GM18517 (cell line): Measurements from ENCODE around the gene SHD.

Source experiments
- ATAC-seq: cut with Tn5 transposase; IDR thresholded peaks from one replicate; pipeline ENCODE4 v1.9.1; 2021; ENCODE audit warnings: mild to moderate bottlenecking, moderate library complexity; ENCODE audit not compliant: unreplicated experiment

Gene SHD

DNA sequence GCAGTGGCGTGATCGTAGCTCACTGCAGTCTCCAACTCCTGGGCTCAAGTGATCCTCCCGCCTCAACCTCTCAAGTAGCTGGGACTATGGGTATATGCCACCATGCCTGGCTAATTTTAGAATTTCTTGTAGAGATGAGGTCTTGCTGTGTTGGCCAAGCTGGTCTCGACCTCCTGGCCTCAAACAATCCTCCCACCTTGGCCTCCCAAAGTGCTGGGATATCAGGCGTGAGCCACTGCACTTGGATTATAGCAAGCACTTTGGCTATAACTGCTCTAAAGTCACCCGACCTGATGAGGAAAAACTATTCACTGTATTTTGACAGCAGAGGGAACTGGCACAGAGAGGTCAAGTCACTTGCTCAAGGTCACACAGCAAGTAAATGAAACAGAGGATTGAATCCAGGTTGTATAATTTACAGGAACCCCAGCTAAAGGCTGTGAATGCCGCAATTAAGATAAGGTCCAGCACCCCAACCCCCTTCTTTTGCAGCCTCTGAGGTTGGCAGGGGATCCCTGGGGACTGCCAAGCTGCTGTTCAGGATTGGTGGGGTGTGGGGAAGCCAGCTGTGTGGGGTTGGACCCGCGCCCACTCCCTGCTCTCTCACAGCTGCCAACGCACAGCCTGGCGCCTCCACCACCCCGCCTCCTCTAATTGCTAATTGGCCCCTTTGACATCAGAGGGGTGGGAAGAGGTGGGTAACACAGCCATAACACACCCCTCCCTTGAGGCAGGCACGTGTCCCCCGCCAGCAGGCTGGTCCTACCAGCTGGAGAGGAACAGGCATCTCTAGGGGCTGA, 17.1 kb downstream of the SHD start:
- ATAC-seq: no peak

GRCh38 chr19:4297901-4298809, 19.1 kb downstream of the SHD start:
- ATAC-seq: no peak

- no peak for ATAC-seq
Measured at GRCh38 chr19:4298810-4299550, 19.9 kb downstream of the SHD start.

DNA sequence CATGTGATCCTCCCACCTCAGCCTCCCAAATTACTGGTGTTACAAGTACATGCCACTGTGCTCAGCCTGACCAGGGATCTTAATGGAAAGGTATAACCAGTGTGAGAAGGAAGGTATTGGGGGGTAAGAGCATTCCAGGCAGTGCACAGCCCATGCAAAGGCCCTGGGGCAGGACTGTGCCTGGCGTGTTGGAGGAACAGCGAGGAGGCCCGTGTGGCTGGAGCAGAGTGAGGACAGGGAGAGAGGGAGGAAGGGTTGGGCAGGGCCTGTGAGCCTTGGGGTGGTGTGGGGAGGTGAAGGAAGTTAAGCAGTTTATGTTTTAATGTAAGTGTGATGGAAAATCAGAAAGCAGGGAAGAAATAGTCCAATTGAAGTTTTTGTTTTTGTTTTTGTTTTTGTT, 21.5 kb downstream of the SHD start:
- ATAC-seq: no peak

- ATAC-seq: no peak
Measured at GRCh38 chr19:4301590-4302242, 22.6 kb downstream of the SHD start.

- no peak for ATAC-seq
Measured at GRCh38 chr19:4302243-4302640, 23.2 kb downstream of the SHD start, which contains the start of gene TMIGD2. TMIGD2 (minus strand) TSS chr19:4302389; CDS start chr19:4302385, 4 bp downstream.

DNA sequence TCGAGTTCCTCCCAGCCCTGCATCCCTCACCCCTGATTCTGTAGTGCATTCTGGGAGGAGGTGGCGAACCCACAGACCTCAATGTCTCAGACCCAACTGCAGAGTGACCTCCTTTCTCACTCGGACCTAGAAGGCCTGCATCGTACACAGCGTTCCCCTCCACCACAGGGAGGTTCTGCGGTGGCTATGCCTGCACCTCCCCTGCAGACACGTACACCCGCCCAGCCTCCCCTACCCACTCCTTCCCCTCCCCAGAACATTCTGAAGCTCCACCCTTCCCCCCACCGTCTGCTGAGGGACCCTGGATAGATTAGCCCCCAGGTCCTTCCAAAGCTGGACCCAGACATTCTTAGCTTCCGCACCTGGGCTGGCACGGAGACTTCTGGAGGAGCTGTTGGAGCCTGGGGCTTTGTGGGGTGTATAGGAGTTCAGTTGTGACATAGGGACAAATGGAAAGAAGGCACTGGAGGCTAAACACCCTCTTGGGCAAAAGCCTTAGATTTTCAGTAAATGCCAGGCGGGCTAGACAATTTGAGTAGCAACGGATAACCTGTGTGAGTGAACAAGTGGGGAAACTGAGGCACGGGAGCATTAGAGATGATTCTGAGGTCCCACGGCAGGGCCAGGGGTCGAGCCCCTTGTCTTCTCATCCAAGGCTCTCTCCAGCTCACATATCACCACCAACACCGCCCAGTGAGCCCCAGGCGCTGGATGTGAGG, 24.9 kb downstream of the SHD start:
- no peak for ATAC-seq

DNA sequence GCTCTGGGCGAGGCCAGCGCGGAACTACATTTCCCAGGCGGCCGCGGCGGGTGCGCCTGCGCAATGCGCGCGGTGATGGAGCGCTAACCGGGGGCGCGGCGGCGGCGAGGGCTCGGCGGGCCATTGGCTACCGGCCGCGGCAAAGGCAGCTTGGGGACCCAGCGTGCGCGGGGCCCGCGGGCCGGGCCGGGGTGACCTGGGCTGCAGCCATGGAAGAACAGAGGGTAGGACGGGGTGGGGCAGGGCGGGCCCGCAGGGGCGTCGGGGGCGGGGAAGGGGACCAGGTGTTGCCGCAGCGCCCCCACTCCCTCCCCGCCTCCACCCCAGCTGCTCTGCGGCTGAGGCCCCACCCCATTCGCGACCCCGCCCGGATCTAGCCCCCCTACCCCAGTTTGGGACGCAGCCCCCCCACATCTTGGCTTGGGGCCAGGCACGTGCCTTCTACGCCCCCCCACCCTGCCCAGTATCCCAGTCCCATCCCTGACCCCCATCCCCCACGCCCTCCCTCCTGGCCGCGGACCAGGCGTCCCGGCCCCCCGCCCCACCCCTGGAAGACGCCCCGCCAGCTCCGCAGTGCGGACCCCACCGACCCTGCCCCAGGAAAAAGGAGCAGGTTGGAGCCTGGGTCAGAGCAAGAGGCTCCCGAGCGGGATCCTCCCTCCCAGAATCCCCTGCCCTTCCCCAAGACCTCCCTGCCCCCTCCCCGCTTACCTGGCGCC, 25.6 kb downstream of the SHD start, which contains the start of gene FSD1:
Gene FSD1, plus strand, starts transcription at position 61 of the 719 bp plus-strand sequence. Its CDS starts 149 bp downstream, at position 210.
- ATAC-seq: no peak

DNA sequence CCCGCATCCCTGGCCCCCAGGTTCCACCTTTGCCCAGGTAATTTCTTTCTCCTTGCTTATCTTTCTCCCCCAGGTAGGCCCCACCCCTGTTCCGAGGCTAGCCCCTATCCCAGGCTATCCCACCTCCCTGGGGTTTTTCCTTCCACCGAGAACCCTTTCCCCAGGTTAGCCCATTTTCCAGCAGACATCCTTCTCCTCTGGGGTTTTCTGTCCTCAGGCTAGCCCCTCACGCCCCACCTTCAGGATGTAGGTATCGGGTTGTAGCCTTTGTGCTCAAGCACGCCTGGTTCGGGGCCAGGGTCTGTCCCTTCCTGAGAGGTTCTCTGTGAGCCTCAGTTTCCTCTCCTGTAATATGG, 26.2 kb downstream of the SHD start:
- no peak for ATAC-seq

DNA sequence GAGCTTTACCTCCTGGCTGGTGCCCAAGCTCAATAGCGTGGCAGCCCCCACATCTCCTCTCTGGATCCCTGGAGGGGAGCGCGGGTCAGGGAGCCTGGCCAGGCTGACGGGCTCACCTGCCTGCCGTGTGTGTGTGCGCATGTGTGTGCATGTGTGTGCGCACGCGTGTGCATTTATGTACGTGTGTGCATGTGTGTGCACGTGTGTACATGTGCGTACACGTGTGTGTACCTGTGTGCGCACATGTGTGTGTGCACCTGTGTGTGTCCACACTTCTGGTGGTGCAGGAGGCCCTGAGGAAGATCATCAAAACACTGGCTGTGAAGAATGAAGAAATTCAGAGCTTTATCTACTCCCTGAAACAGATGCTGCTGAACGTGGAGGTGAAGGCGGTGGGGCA, 26.6 kb downstream of the SHD start:
- no peak for ATAC-seq

DNA sequence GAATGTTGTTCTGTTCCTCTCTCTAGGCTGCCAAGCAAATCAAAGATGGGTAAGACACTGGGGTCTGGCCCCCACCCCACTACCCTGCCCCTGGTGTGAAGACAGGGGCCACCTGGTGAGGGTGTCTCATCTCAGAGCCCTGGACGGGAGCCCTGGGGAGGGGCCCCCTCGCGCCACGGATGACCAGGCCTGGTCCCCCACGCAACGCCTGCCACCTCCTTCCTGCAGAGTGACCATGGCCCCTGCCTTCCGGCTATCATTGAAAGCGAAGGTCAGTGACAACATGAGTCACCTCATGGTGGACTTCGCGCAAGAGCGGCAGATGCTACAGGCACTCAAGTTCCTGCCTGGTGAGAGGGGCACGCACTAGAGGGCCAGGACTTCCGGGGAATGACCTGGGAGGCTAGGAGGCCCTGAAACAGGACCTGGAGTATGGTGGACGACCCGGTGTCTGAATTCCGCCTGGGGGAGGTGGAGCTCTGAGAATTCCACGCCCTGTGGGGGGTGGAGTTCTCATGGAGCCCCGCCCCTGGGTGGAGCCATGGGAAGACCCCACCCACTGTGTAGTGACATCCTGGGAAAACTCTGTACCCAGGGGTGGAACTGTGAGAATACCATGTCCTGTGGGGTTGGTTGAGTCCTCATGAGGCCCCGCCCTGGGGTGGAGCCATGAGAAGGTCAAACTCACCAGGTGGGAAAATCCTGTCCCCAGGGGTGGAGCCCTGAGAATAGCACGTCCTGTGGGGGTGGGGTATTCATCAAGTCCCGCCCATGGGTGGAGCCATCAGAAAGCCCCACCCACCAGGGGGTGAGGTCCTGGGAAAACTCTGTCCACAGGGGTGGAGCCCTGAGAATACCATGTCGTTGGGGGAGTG, 31.4 kb downstream of the SHD start:
- ATAC-seq: no peak

DNA sequence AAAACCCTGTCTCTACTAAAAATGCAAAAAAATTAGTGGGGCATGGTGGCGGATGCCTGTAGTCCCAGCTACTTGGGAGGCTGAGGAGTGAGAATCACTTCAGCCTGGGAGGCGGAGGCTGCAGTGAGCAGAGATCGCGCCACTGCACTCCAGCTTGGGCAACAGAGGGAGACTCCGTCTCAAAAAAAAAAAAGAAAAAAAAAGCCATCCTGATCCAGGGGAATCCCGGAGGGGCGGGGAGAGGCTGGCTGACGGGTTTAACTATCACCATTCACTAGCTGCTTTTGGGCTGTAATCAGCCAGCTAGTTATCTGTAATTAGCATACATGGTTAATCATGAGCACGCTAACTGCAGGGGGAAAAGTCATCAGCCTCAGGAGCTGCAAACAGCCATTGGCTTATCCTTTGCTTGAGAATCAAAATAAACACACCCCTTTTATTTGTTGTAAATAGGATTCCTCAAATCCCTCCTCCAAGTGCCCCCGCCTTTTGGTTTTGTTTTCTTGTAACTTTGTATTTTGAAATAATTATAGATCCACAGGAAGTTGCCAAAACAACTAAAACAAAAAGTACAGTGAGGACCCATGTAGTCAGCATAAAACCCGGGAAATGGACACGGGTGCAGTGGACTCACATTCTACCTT, 34.9 kb downstream of the SHD start:
- no peak for ATAC-seq

DNA sequence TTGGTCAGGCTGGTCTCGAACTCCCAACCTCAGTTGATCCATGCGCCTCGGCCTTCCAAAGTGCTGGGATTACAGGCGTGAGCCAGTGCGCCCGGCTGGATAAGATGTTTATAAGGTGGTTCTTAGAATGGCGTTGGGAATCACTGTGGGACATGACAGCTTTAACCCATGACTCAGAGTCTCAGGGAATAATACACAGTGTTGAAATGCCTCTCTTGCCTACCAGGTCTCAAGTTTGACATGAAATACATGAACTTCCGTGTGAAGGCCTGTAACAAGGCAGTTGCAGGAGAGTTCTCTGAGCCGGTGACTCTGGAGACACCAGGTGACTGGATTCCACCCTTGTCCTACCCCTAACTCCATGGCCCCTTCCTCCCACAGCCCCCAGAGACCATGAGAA, 37.9 kb downstream of the SHD start:
- no peak for ATAC-seq

GRCh38 chr19:4318460-4318859, 39.4 kb downstream of the SHD start:
- no peak for ATAC-seq

DNA sequence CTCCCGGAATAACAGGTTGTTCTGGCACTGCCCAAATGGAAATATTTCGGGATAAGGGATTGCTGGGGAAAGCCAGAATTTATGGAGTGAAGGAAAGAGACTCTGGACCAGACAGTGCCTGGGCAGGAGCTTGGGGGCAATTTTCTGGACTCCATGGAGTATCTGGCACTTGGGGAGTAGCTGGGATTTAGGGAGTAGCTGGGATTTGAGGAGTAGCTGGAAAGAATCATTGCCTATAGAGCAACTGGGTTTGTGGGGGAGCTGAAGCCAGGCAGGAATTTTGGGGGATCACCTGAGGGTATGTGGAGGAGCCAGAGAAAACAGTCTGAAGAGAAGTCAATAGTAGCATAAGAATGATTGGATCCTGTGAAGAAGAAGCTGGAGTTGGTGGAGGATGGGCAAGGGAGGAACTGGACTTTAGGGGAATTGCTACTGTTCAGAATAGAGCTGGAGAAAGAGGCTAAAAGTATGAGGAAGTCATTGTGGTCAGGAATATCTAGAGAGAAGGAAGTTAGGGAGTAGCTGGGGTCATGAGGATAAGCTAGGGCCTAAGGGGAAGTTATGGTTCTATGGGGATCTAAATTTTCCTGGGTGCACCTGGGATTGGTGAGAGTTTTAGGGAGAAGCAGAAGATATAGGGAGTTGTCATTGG, 40.1 kb downstream of the SHD start:
- ATAC-seq: no peak

DNA sequence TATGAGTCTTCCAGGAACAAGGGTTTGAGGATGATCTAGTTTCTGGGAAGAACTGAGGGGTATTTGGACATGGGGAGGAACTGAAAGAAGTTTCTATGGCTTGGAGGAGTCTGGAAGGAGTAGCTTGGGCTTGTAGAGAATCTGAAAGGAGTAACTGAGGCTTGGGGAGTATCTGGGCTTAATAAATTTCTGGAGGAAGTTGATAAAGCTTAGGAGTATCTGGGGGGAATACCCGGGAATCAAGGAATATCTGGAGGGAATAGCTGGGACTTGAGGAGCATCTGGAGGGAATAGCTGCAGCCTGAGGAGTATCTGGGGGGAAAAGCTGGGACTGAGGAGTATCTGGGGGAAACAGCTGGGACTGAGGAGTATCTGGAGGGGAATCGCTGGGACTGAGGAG, 41.4 kb downstream of the SHD start:
- ATAC-seq: no peak

DNA sequence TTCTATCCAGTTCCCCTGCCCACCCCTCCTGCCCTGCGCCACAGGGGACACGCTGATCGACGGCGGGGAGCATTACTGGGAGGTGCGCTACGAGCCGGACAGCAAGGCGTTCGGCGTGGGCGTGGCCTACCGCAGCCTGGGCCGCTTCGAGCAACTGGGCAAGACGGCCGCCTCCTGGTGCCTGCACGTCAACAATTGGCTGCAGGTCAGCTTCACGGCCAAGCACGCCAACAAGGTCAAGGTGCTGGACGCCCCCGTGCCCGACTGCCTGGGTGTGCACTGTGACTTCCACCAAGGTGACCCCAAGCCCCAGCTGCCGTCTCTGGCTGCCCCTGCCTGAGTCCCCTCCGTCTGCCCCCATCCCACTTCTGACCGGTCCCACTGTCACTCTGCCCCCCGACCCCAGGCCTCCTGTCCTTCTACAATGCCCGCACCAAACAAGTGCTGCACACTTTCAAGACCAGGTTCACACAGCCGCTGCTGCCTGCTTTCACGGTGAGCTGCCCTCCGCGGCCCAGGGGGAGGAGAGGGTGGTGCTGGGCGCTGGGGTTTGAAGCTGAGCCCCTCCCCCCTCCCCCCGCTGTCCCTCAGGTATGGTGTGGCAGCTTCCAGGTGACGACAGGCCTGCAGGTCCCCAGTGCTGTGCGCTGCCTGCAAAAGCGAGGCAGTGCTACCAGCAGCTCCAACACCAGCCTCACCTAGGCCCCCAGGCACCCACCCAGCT, 44.0 kb downstream of the SHD start:
- ATAC-seq: no peak
